ENCODE measurements around the gene PRRC2C.

- TF ChIP-seq ZNF318 (CRISPR knock-in tag; IDR thresholded peaks at IDR 0.05) = no peak
- no peak for TF ChIP-seq CTCF (CRISPR knock-in tag; IDR thresholded peaks at IDR 0.05)
- TF ChIP-seq YY1 (IDR thresholded peaks at IDR 0.05; ENCODE audit: insufficient read depth, insufficient replicate concordance, low read depth, low read length) = no peak
Observed at GRCh38 chr1:171595324-171595723, 110.0 kb downstream of the PRRC2C start.

Data from HepG2 (cell line).